ENCODE measurements around the gene DTNB.
A peak's percentile ranks its signal among the peaks of the same experiment; 100 is the strongest.

The DTNB gene

GRCh38 chr2:25362049-25362433 is 311.3 kb downstream of the DTNB start:
- peak; percentile 78 for FAIRE-seq

GRCh38 chr2:25361261-25362048 is 311.9 kb downstream of the DTNB start:
- FAIRE-seq, result no peak

- no peak for FAIRE-seq
Observed at GRCh38 chr2:25358836-25359235, 314.5 kb downstream of the DTNB start.

GRCh38 chr2:25358249-25358815 is 315.0 kb downstream of the DTNB start:
- FAIRE-seq, result no peak

GRCh38 chr2:25356088-25356487 is 317.3 kb downstream of the DTNB start:
- FAIRE-seq, result no peak

GRCh38 chr2:25355270-25355669 is 318.1 kb downstream of the DTNB start:
- FAIRE-seq, result no peak

GRCh38 chr2:25354116-25354515 is 319.3 kb downstream of the DTNB start:
- no peak for FAIRE-seq

- FAIRE-seq, result no peak
Observed at GRCh38 chr2:25349397-25349796, 324.0 kb downstream of the DTNB start.

- no peak for FAIRE-seq
Observed at GRCh38 chr2:25347846-25348245, 325.5 kb downstream of the DTNB start.

GRCh38 chr2:25347205-25347815 is 326.1 kb downstream of the DTNB start:
- FAIRE-seq, result no peak

GRCh38 chr2:25343187-25343825 is 330.1 kb downstream of the DTNB start:
- no peak for FAIRE-seq

GRCh38 chr2:25342372-25343186 is 330.8 kb downstream of the DTNB start:
- no peak for FAIRE-seq

- FAIRE-seq, result no peak
Observed at GRCh38 chr2:25341753-25342371, 331.5 kb downstream of the DTNB start, which contains the start of gene DNMT3A. DNMT3A (minus strand) TSS chr2:25341925; CDS start chr2:25313984, 27,941 bp downstream.

GRCh38 chr2:25341011-25341727 is 332.2 kb downstream of the DTNB start:
- FAIRE-seq, result no peak

- no peak for FAIRE-seq
Observed at GRCh38 chr2:25340181-25340921, 333.0 kb downstream of the DTNB start.

- no peak for FAIRE-seq
Observed at GRCh38 chr2:25339791-25340180, 333.6 kb downstream of the DTNB start.

- FAIRE-seq, result no peak
Observed at GRCh38 chr2:25339211-25339674, 334.1 kb downstream of the DTNB start.

GRCh38 chr2:25338401-25338800 is 335.0 kb downstream of the DTNB start:
- FAIRE-seq, result no peak

GRCh38 chr2:25337891-25338290 is 335.5 kb downstream of the DTNB start:
- FAIRE-seq, result no peak

- FAIRE-seq, result no peak
Observed at GRCh38 chr2:25337276-25337675, 336.1 kb downstream of the DTNB start.

GRCh38 chr2:25336383-25336841 is 337.0 kb downstream of the DTNB start:
- no peak for FAIRE-seq

All from A204.1 (cell line).